Measurements from ENCODE around the gene ITGB5.

Gene ITGB5

DNA sequence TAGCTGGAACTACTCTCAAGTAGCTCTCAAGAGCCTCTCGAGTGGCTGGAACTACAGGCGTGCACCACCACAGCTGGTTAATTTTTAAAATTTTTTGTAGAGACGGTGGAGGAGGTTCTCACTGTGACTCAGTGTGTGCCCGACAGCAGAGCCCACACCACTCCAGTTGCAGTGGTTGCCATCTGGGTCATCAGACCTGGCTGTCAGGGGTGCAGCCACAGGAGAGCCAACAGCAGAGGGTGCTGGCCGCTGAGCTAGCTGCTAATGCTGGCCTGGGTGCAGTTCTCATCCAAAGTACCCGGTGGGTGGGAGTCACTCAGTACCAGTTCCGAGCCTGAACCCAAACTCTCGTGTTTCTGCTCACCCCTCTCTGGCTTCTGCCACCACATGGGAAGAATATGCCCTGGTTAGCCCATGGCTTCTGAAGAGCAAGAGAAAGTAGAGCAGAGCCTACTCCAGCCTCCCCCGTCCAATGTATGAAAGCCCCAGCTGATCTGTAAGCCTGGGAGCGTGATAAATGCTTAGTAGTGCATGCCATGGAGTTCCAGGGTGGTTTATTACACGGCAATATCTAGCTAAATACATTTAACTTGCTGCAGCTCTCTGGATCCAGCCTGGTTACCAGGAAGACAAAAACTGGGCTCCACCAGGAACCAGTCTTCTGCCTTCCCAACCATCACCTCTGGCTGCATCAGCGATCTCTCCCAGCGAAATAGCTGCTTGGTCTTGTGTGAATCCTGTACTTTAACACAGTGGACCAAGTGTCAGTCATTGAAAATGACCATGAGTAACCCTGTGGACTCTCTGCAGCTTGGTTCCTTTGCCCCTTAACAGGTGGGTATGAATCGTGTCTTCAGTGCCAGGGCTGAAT is 139.8 kb downstream of the ITGB5 start:
- DNase-seq: no peak

- DNase-seq: no peak
Measured at GRCh38 chr3:124745756-124746155, 141.4 kb downstream of the ITGB5 start.

DNA sequence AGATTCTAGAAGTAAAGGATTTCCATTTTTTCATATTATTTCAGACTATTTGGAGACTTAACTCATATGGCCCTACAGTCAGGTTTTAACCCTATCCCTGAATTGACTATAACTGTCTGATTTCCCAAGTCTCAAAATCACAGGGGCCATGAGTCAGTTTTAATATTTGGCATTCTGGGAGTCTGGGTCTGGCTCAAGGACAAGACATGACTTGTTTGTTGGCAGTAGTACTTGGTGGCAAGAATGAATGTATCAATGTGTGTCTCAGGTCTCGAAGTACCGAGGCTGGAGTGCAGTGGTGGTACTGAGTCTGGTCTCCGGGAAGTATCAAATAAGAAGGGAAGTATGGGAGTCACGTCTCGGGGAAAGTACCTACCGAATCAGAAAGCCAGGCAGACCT is 146.1 kb downstream of the ITGB5 start:
- no peak for DNase-seq

- no peak for DNase-seq
Measured at GRCh38 chr3:124731760-124732159, 155.4 kb downstream of the ITGB5 start.

- peak; percentile 42 for DNase-seq
Measured at GRCh38 chr3:124730941-124731297, 156.2 kb downstream of the ITGB5 start.

DNA sequence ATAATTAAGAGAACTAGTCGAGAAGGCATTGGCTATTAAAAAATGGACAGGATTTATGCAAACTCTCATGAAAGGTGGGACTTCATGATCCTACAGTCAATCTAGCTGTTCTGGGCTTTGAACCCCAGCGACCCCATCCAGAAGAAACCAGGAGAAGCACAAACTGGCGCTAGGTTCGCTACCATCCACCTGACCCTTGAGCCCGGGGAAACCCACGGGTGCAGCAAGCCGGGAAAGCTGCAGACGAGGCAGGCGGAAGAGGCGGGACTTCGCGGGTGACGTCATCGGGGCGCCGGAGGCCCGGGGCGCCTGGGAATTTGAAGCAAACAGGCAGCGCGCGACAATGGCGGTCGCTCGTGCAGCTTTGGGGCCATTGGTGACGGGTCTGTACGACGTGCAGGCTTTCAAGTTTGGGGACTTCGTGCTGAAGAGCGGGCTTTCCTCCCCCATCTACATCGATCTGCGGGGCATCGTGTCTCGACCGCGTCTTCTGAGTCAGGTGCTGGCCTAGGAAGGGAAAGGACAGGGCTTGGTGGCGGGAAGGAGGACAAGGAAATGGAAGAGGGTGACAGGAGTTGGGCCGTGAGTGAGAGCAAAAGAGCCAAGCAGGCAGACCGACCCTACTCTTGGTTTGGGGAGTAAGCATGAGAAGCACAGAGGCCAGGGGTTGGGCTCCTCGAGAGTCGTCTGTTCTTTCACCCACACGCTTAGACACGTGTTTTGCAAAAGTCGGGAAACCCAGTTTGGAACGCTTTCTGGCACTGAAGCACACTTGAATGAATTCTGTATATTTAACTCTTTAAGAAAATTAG is 156.8 kb downstream of the ITGB5 start, which contains the start of gene UMPS:
UMPS (plus strand) TSS at position 324 of the 812 bp plus-strand sequence; CDS start at position 344, 20 bp downstream.
- peak; percentile 97 for DNase-seq

DNA sequence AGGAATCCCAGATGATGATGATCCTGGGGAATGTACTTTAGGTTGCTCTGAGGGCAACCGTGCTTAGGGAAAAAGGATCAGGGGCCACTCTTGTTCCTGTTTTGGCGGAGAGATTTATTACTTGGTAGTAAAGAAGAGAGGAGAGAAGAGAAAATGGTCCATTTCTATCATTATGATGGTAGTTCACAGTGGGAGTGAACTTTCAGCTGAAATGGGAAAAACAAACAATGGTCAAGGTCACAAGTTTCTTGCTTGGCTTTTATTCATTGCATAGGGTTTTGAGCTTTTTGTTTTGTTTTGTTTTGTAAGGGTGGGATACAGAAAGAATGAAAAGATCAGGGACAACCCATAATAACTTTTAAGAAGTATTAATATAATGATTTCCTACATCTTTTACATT is 164.6 kb downstream of the ITGB5 start:
- no peak for DNase-seq

GRCh38 chr3:124714223-124714853 is 172.8 kb downstream of the ITGB5 start:
- DNase-seq: no peak

Measured in stimulated activated CD8-positive, alpha-beta memory T cell treated with anti-CD3 and anti-CD28 coated beads, Interleukin-4, amount 100 ng/mL, for 48 hours (primary cell).